Endothelial cell of umbilical vein (primary cell): ENCODE measurements around the gene PODNL1. TPM values are rescaled to one million over a fixed set of nuclear protein-coding genes. Genes with fewer than 3 reads are reported as not detected.

Experiments used
- BruUV-seq: library from RNA; stranded (reverse); fragments of 400-500 nt; replicated peaks from 2 replicates; lab custom pipeline; 2021; lab: Mats Ljungman, UMichigan
- CTCF ChIA-PET: fragments of 300-600, 350-600 bp; sonication (Branson Sonifier 250); formaldehyde crosslinking; loops from one replicate; lab custom pipeline; 2021; ENCODE audit warnings: antibody characterized with exemption, inconsistent platforms; lab: Charles Lee
- POLR2A ChIA-PET: fragments of 300-600, 350-600 bp; sonication (Branson Sonifier 250); formaldehyde crosslinking; loops from one replicate; lab custom pipeline; 2021; ENCODE audit warnings: antibody characterized with exemption, inconsistent platforms; lab: Charles Lee
- DNase-seq: peaks from one replicate; pipeline ENCODE4 v3.0.0-alpha.2; 2011; ENCODE audit warnings: low read depth, low spot score
- FAIRE-seq: peaks from 2 replicates; lab custom pipeline; 2011; peaks lifted over from hg19 to GRCh38; lab: Jason Lieb, UNC
- H2AFZ ChIP-seq: 2 replicates; pipeline ENCODE4 v1.6.0; 2012; ENCODE audit warnings: low read depth, low read length, control low read depth, inconsistent platforms
- H3K27ac ChIP-seq: 2 replicates; pipeline ENCODE4 v1.5.1; 2011; ENCODE audit warnings: low read depth, mild to moderate bottlenecking, control low read depth, low read length, moderate library complexity; ENCODE audit not compliant: insufficient read depth
- H3K27me3 ChIP-seq, 2 experiments: 2 replicates each; pipeline versions ENCODE4 v1.6.0 to v1.6.1; 2011; ENCODE audit warnings: low read length in 2 of 2, mixed read lengths in 1 of 2; ENCODE audit not compliant: control insufficient read depth in 2 of 2, insufficient read depth in 2 of 2
- H3K36me3 ChIP-seq, 2 experiments: 2 replicates in 1 of 2; 3 replicates in 1 of 2; pipeline ENCODE4 v1.5.1; 2011; ENCODE audit warnings: low read length in 2 of 2, mild to moderate bottlenecking in 1 of 2, moderate library complexity in 1 of 2; ENCODE audit not compliant: control insufficient read depth in 2 of 2, insufficient read depth in 2 of 2; ENCODE audit errors: extremely low read depth in 1 of 2
- H3K4me1 ChIP-seq: 3 replicates; pipeline ENCODE4 v1.5.1; 2011; ENCODE audit warnings: mild to moderate bottlenecking, low read length; ENCODE audit not compliant: control insufficient read depth, insufficient read depth; ENCODE audit errors: extremely low read depth
- H3K4me2 ChIP-seq: 2 replicates; pipeline ENCODE4 v1.6.1; 2011; ENCODE audit warnings: low read length, control low read depth, mixed read lengths; ENCODE audit not compliant: insufficient read depth
- H3K4me3 ChIP-seq, 3 experiments: fragments of 200-600 bp in 1 of 3; sonication (generic), shearing (Covaris generic) in 1 of 3; replicated peaks in 1 of 3; 2 replicates each; pipeline ENCODE4 v1.5.1; 2011 to 2016; ENCODE audit warnings: control low read depth in 3 of 3, low read length in 3 of 3, mild to moderate bottlenecking in 2 of 3, inconsistent platforms in 1 of 3, low read depth in 1 of 3, moderate library complexity in 1 of 3; ENCODE audit not compliant: insufficient read depth in 1 of 3
- H3K79me2 ChIP-seq: 2 replicates; pipeline ENCODE4 v1.6.0; 2012; ENCODE audit warnings: low read length, inconsistent platforms; ENCODE audit not compliant: control insufficient read depth, insufficient read depth
- H3K9ac ChIP-seq: replicated peaks from 2 replicates; pipeline ENCODE3; 2011; ENCODE audit warnings: low read length, control low read depth; ENCODE audit not compliant: insufficient read depth; ENCODE audit errors: extremely low read depth
- H3K9me1 ChIP-seq: replicated peaks from 3 replicates; pipeline ENCODE4 v1.6.0; 2011; ENCODE audit warnings: mild to moderate bottlenecking, low read length; ENCODE audit not compliant: control insufficient read depth, insufficient read depth; ENCODE audit errors: extremely low read depth
- H3K9me3 ChIP-seq: replicated peaks from 2 replicates; pipeline ENCODE4 v1.5.1; 2012; ENCODE audit warnings: low read length, inconsistent platforms; ENCODE audit not compliant: control insufficient read depth, insufficient read depth
- H4K20me1 ChIP-seq: replicated peaks from 2 replicates; pipeline ENCODE3; 2011; ENCODE audit warnings: mild to moderate bottlenecking, low read length; ENCODE audit not compliant: control insufficient read depth, insufficient read depth; ENCODE audit errors: extremely low read depth
- CTCF ChIP-seq, 2 donors: IDR thresholded peaks; 1 replicate in 1 of 2; 2 replicates in 1 of 2; pipeline ENCODE4 v1.5.1; 2011; ENCODE audit warnings: low read length in 2 of 2, mild to moderate bottlenecking in 2 of 2, moderate library complexity in 2 of 2, control low read depth in 1 of 2, inconsistent platforms in 1 of 2, low read depth in 1 of 2; ENCODE audit not compliant: insufficient read depth in 1 of 2; ENCODE audit errors: extremely low read depth in 1 of 2
- EZH2 ChIP-seq: IDR thresholded peaks from 2 replicates; pipeline ENCODE4 v1.6.1; 2012; ENCODE audit warnings: borderline replicate concordance, low read depth, mild to moderate bottlenecking, moderate library complexity, low read length, inconsistent platforms; ENCODE audit not compliant: severe bottlenecking
- FOS ChIP-seq: IDR thresholded peaks from 2 replicates; pipeline ENCODE4 v1.6.1; 2011; ENCODE audit warnings: mild to moderate bottlenecking, low read length, moderate library complexity, borderline replicate concordance; ENCODE audit not compliant: insufficient read depth
- GATA2 ChIP-seq: IDR thresholded peaks from 2 replicates; pipeline ENCODE4 v1.7.0; 2011; ENCODE audit warnings: low read depth, mild to moderate bottlenecking, moderate library complexity, mixed read lengths, low read length; ENCODE audit not compliant: insufficient read length, insufficient read depth
- JUN ChIP-seq: IDR thresholded peaks from 2 replicates; pipeline ENCODE4 v1.6.1; 2011; ENCODE audit warnings: borderline replicate concordance, low read depth; ENCODE audit not compliant: insufficient read length, insufficient read depth
- MAX ChIP-seq: IDR thresholded peaks from 2 replicates; pipeline ENCODE4 v1.6.1; 2011; ENCODE audit not compliant: insufficient read depth, insufficient read length
- MYC ChIP-seq: IDR thresholded peaks from one replicate; pipeline ENCODE4 v1.6.1; 2011; ENCODE audit warnings: mild to moderate bottlenecking, low read depth, low read length
- POLR2A ChIP-seq: IDR thresholded peaks from 2 replicates; pipeline ENCODE4 v1.6.1; 2012; ENCODE audit warnings: low read depth, mild to moderate bottlenecking, control low read depth, low read length
- POLR2AphosphoS5 ChIP-seq: IDR thresholded peaks from 2 replicates; pipeline ENCODE4 v1.6.1; 2012; ENCODE audit warnings: low read depth, mild to moderate bottlenecking, control low read depth, low read length, moderate library complexity; ENCODE audit not compliant: insufficient read depth
- dilution Hi-C: fragments of 300-500 bp; cut with MboI; formaldehyde crosslinking; loops from one replicate; pipeline ENCODE4 v1.15.0; 2019; ENCODE audit warnings: low sequenced_read_pairs; ENCODE audit not compliant: extremely low pct_ligation_motif_present
- intact Hi-C: fragments of 100-400 bp; cut with micrococcal nuclease; formaldehyde crosslinking; loops from one replicate; pipeline ENCODE4 v1.10.0; 2022
- polyA plus RNA-seq, 4 experiments: library from polyadenylated mRNA; depleted of rRNA in 3 of 4; stranded (reverse) in 3 of 4; unstranded in 1 of 4; fragments of >200 nt; gene quantifications; 2 replicates each; pipeline versions ENCODE4 v1.2.1 to v1.2.3, GENCODE V29; 2011 to 2012; ENCODE audit warnings: missing spikeins in 1 of 4
- total RNA-seq: library from RNA; stranded (reverse); gene quantifications from 2 replicates; pipeline ENCODE4 v1.2.3, GENCODE V29; 2021

PODNL1 gene
- total and polyA plus RNA-seq, 2 donors (not counting 3 experiments of a cell fraction or from before 2014, with no cell fraction given): 0.21 TPM; not detected in 1

GRCh38 chr19:13978351-13979243 is 40.4 kb upstream of the PODNL1 start:
- peak; percentile 91 for FAIRE-seq
- POLR2A ChIA-PET: interaction anchor here (0.5 to 0.7 kb wide), 2 partner anchors 26 to 69 kb away, joined by 3 to 4 read pairs; partner anchors contain the start of gene DCAF15

More at GRCh38 chr19:13978351-13979243, 40.4 kb upstream of the PODNL1 start:
- no TSS peak for BruUV-seq
- Histone ChIP-seq H3K27me3 (no peaks in the 10 kb centered on the region), H3K9me3 (no peaks in the 10 kb centered on the region), H3K9ac (peak overlapping the region; percentile 35), H3K4me1 (peaks cover 9% of the 10 kb centered on the region), H3K4me3 (peak overlapping the region; percentile 18 to 42 (median 22)), H4K20me1 (no peaks in the 10 kb centered on the region), H3K36me3 (peaks cover 0 to 2% of the 10 kb centered on the region in 2 experiments), H3K4me2 (peak overlapping the region; percentile 68), H3K79me2 (no peaks in the 10 kb centered on the region), H3K27ac (no peak overlapping the region), H3K9me1 (no peaks in the 10 kb centered on the region), H2AFZ (peak overlapping the region; percentile 73)
- CTCF ChIA-PET: interaction anchor here (0.7 to 2.5 kb wide), 15 partner anchors 9 to 93 kb away, joined by 3 to 13 read pairs (median 4); partner anchors contain the start of genes DCAF15, IL27RA, MISP3 and RFX1
- intact Hi-C loops: loop anchor here (1.0 kb wide), 2 partner anchors 8 to 27 kb away; no protein-coding TSS in a partner anchor
- dilution Hi-C loops: no loop called here
- DNase-seq: peak; percentile 59
- no peak for TF ChIP-seq GATA2
- no peak for TF ChIP-seq POLR2AphosphoS5
- TF ChIP-seq EZH2: no peak
- TF ChIP-seq POLR2A: no peak
- no peak for TF ChIP-seq MYC
- no peak for TF ChIP-seq MAX
- no peak for TF ChIP-seq JUN
- TF ChIP-seq FOS: no peak
- no peak for TF ChIP-seq CTCF (IDR thresholded peaks at IDR 0.05; ENCODE audit: extremely low read depth in 1 of 2, insufficient read depth in 1 of 2, low read depth in 1 of 2, low read length in 2 of 2)
